Kidney glomerular epithelial cell (primary cell): ENCODE measurements around the gene KRT38.
A peak's percentile ranks its signal among the peaks of the same experiment; 100 is the strongest.

ENCODE experiments used
- DNase-seq: peaks from one replicate; lab custom pipeline; 2025; lab: John Stamatoyannopoulos, UW

KRT38 gene

GRCh38 chr17:41421617-41422016 lies 19.2 kb downstream of the KRT38 start:
- no peak for DNase-seq

- DNase-seq: peak; percentile 59
Observed at GRCh38 chr17:41421116-41421515, 19.7 kb downstream of the KRT38 start.

GRCh38 chr17:41420134-41420533 lies 20.6 kb downstream of the KRT38 start:
- no peak for DNase-seq

GRCh38 chr17:41419716-41420115 lies 21.1 kb downstream of the KRT38 start:
- no peak for DNase-seq

- DNase-seq: no peak
Observed at GRCh38 chr17:41418116-41418860, 22.5 kb downstream of the KRT38 start.

- DNase-seq: no peak
Observed at GRCh38 chr17:41417576-41418015, 23.2 kb downstream of the KRT38 start.

- DNase-seq: no peak
Observed at GRCh38 chr17:41417127-41417526, 23.7 kb downstream of the KRT38 start.

GRCh38 chr17:41416479-41416878 lies 24.3 kb downstream of the KRT38 start:
- DNase-seq: peak; percentile 40

GRCh38 chr17:41415833-41416335 lies 24.9 kb downstream of the KRT38 start:
- peak; percentile 89 for DNase-seq

GRCh38 chr17:41415411-41415810 lies 25.4 kb downstream of the KRT38 start:
- no peak for DNase-seq

- DNase-seq: peak; percentile 67
Observed at GRCh38 chr17:41413982-41414381, 26.8 kb downstream of the KRT38 start.

- DNase-seq: no peak
Observed at GRCh38 chr17:41413353-41413957, 27.3 kb downstream of the KRT38 start.

- no peak for DNase-seq
Observed at GRCh38 chr17:41411072-41411840, 29.5 kb downstream of the KRT38 start.

GRCh38 chr17:41407226-41407625 lies 33.6 kb downstream of the KRT38 start:
- DNase-seq: no peak

GRCh38 chr17:41406205-41406604 lies 34.6 kb downstream of the KRT38 start:
- DNase-seq: peak; percentile 70

- peak; percentile 95 for DNase-seq
Observed at GRCh38 chr17:41404024-41404671, 36.6 kb downstream of the KRT38 start.

- DNase-seq: no peak
Observed at GRCh38 chr17:41403404-41404023, 37.3 kb downstream of the KRT38 start.

- DNase-seq: peak; percentile 20
Observed at GRCh38 chr17:41402161-41402560, 38.6 kb downstream of the KRT38 start.

- no peak for DNase-seq
Observed at GRCh38 chr17:41396996-41397660, 43.7 kb downstream of the KRT38 start, which contains the start of gene KRT31. KRT31 (minus strand) TSS chr17:41397608; CDS start chr17:41397539, 69 bp downstream.

- DNase-seq: no peak
Observed at GRCh38 chr17:41396340-41396739, 44.4 kb downstream of the KRT38 start.

GRCh38 chr17:41395611-41396010 lies 45.2 kb downstream of the KRT38 start:
- DNase-seq: no peak
